H9 (cell line): Measurements from ENCODE around the gene ULK3. TPM values are rescaled to one million over a fixed set of nuclear protein-coding genes. Genes with fewer than 3 reads are reported as not detected.
A peak's percentile ranks its signal among the peaks of the same experiment; 100 is the strongest.

ENCODE experiments used
- DNase-seq: peaks from one replicate; pipeline ENCODE4 v3.0.0-alpha.2; 2017
- H2AFZ ChIP-seq: one replicate; pipeline ENCODE4 v1.6.1; 2013; ENCODE audit warnings: mild to moderate bottlenecking, low read length, control low read depth, moderate library complexity
- H2AK5ac ChIP-seq: 2 replicates; pipeline ENCODE4 v1.6.1; 2013; ENCODE audit warnings: low read length, control low read depth, mixed read lengths; ENCODE audit not compliant: insufficient read length
- H2BK120ac ChIP-seq: one replicate; pipeline ENCODE4 v1.6.1; 2013; ENCODE audit warnings: low read depth, mild to moderate bottlenecking, low read length, control low read depth, inconsistent platforms; ENCODE audit not compliant: poor library complexity, severe bottlenecking
- H2BK12ac ChIP-seq: 2 replicates; pipeline ENCODE4 v1.6.1; 2013; ENCODE audit warnings: low read length, control low read depth, mixed read lengths, low read depth; ENCODE audit not compliant: insufficient read length
- H2BK15ac ChIP-seq: 2 replicates; pipeline ENCODE4 v1.6.1; 2013; ENCODE audit warnings: low read depth, low read length, control low read depth
- H2BK20ac ChIP-seq: one replicate; pipeline ENCODE4 v1.6.1; 2013; ENCODE audit warnings: low read depth, mild to moderate bottlenecking, low read length, control low read depth, inconsistent platforms; ENCODE audit not compliant: poor library complexity, severe bottlenecking
- H2BK5ac ChIP-seq: 2 replicates; pipeline ENCODE4 v1.6.1; 2013; ENCODE audit warnings: low read length, control low read depth, mixed read lengths; ENCODE audit not compliant: insufficient read length
- H3K14ac ChIP-seq: 2 replicates; pipeline ENCODE4 v1.6.1; 2013; ENCODE audit warnings: low read length, control low read depth; ENCODE audit not compliant: insufficient read depth
- H3K18ac ChIP-seq: 2 replicates; pipeline ENCODE4 v1.6.1; 2013; ENCODE audit warnings: low read depth, mild to moderate bottlenecking, mixed read lengths, low read length, control low read depth; ENCODE audit not compliant: insufficient read length
- H3K23ac ChIP-seq: 2 replicates; pipeline ENCODE4 v1.6.1; 2013; ENCODE audit warnings: low read length, control low read depth, mixed read lengths, low read depth; ENCODE audit not compliant: insufficient read length
- H3K23me2 ChIP-seq: 2 replicates; pipeline ENCODE4 v1.6.1; 2013; ENCODE audit warnings: low read depth, mild to moderate bottlenecking, mixed read lengths, low read length, control low read depth; ENCODE audit not compliant: insufficient read length, poor library complexity, severe bottlenecking
- H3K27ac ChIP-seq: 2 replicates; pipeline ENCODE4 v1.5.1; 2013; ENCODE audit warnings: low read length, control low read depth, mixed read lengths, low read depth; ENCODE audit not compliant: insufficient read length
- H3K27me3 ChIP-seq: 2 replicates; pipeline ENCODE4 v1.6.1; 2013; ENCODE audit warnings: low read length, control low read depth, inconsistent platforms; ENCODE audit not compliant: insufficient read depth
- H3K4ac ChIP-seq: 2 replicates; pipeline ENCODE4 v1.6.1; 2013; ENCODE audit warnings: low read depth, mild to moderate bottlenecking, control low read depth, inconsistent platforms, low read length, moderate library complexity
- H3K4me1 ChIP-seq: 2 replicates; pipeline ENCODE4 v1.6.1; 2013; ENCODE audit warnings: low read length, control low read depth, inconsistent platforms; ENCODE audit not compliant: insufficient read depth
- H3K4me2 ChIP-seq: 2 replicates; pipeline ENCODE4 v1.6.1; 2013; ENCODE audit warnings: low read length, control low read depth, mixed read lengths; ENCODE audit not compliant: insufficient read length, insufficient read depth
- H3K56ac ChIP-seq: 2 replicates; pipeline ENCODE4 v1.6.1; 2013; ENCODE audit warnings: low read depth, mild to moderate bottlenecking, mixed read lengths, low read length, control low read depth; ENCODE audit not compliant: insufficient read length
- H3K79me1 ChIP-seq: 2 replicates; pipeline ENCODE4 v1.6.1; 2013; ENCODE audit warnings: low read depth, mild to moderate bottlenecking, moderate library complexity, low read length, control low read depth, inconsistent platforms; ENCODE audit not compliant: insufficient read depth, poor library complexity, severe bottlenecking
- H3K79me2 ChIP-seq: 2 replicates; pipeline ENCODE4 v1.6.1; 2013; ENCODE audit warnings: low read length, control low read depth, inconsistent platforms; ENCODE audit not compliant: insufficient read depth
- H3K9ac ChIP-seq: 2 replicates; pipeline ENCODE4 v1.6.1; 2013; ENCODE audit warnings: low read length, control low read depth, mixed read lengths; ENCODE audit not compliant: insufficient read length; ENCODE audit errors: extremely low read depth
- H3K9me3 ChIP-seq: one replicate; pipeline ENCODE4 v1.6.1; 2013; ENCODE audit warnings: low read depth, low read length, inconsistent platforms; ENCODE audit not compliant: control insufficient read depth
- H3T11ph ChIP-seq: one replicate; pipeline ENCODE4 v1.6.1; 2013; ENCODE audit warnings: mild to moderate bottlenecking, low read length, control low read depth, inconsistent platforms
- H4K20me1 ChIP-seq: one replicate; pipeline ENCODE4 v1.6.1; 2013; ENCODE audit not compliant: control insufficient read depth, insufficient read length, insufficient read depth
- H4K5ac ChIP-seq: 2 replicates; pipeline ENCODE4 v1.6.1; 2013; ENCODE audit warnings: low read depth, mild to moderate bottlenecking, mixed read lengths, low read length, control low read depth; ENCODE audit not compliant: insufficient read length
- H4K8ac ChIP-seq: replicated peaks from 2 replicates; pipeline ENCODE4 v1.6.1; 2013; ENCODE audit warnings: low read length, control low read depth, mixed read lengths, low read depth; ENCODE audit not compliant: insufficient read length
- H4K91ac ChIP-seq: 2 replicates; pipeline ENCODE4 v1.6.1; 2013; ENCODE audit warnings: low read depth, mild to moderate bottlenecking, moderate library complexity, mixed read lengths, low read length, control low read depth; ENCODE audit not compliant: insufficient read length
- H3K27ac Mint-ChIP-seq, 3 experiments: 2 replicates in 2 of 3; 3 replicates in 1 of 3; pipeline ENCODE4 v1.8.0; 2020 to 2021; ENCODE audit warnings: mixed read lengths in 3 of 3, mild to moderate bottlenecking in 1 of 3, moderate library complexity in 1 of 3
- H3K27me3 Mint-ChIP-seq: 2 replicates; pipeline ENCODE4 v1.8.0; 2021; ENCODE audit warnings: low read depth, mild to moderate bottlenecking, moderate library complexity, mixed read lengths
- H3K36me3 Mint-ChIP-seq, 3 experiments: 2 replicates in 2 of 3; 3 replicates in 1 of 3; pipeline ENCODE4 v1.8.0; 2020 to 2021; ENCODE audit warnings: low read depth in 3 of 3, mixed read lengths in 3 of 3; ENCODE audit not compliant: insufficient read depth in 1 of 3
- H3K4me1 Mint-ChIP-seq, 2 experiments: 2 replicates each; pipeline ENCODE4 v1.8.0; 2020; ENCODE audit warnings: mixed read lengths in 2 of 2
- H3K4me3 Mint-ChIP-seq, 2 experiments: 2 replicates in 1 of 2; 3 replicates in 1 of 2; pipeline ENCODE4 v1.8.0; 2020 to 2021; ENCODE audit warnings: mild to moderate bottlenecking in 2 of 2, mixed read lengths in 2 of 2, moderate library complexity in 1 of 2
- H3K9me3 Mint-ChIP-seq, 2 experiments: 2 replicates in 1 of 2; 3 replicates in 1 of 2; pipeline ENCODE4 v1.8.0; 2020; ENCODE audit warnings: mild to moderate bottlenecking in 2 of 2, mixed read lengths in 2 of 2, moderate library complexity in 1 of 2
- CTCF ChIP-seq: fragments of 200-600 bp; sonication (generic); conservative IDR thresholded peaks from 3 replicates; pipeline ENCODE4 v1.8.0; 2021; ENCODE audit warnings: antibody characterized with exemption, mild to moderate bottlenecking
- WGBS: extraction: QIAGEN DNeasy Blood & Tissue Kit; methylation state at CpG from one replicate; pipeline ENCODE4 v1.1.7; 2013; ENCODE audit warnings: missing lambda C conversion rate, low lambda C conversion rate, mixed read lengths; ENCODE audit not compliant: insufficient read length; ENCODE audit errors: extremely low coverage; 5-methylcytosine and 5-hydroxymethylcytosine counted together
- total RNA-seq: library from RNA; stranded (reverse); gene quantifications from 2 replicates; pipeline ENCODE4 v1.2.1, GENCODE V29; 2021

ULK3 gene
- total RNA-seq, 1 experiment from 2014 or later = 34.0 TPM

GRCh38 chr15:74820056-74820455 is 22.9 kb downstream of the ULK3 start:
- no CpG with 5 or more reads among the region's 5 CpGs for WGBS
- Mint-ChIP-seq H3K4me3 (peak overlapping the region in 1 of 2 experiments; percentile 38; a peak in 1 of 5 replicates), H3K4me1 (peaks cover 17 to 45% of the 10 kb centered on the region in 2 experiments), H3K27ac (peak overlapping the region in 1 of 3 experiments; percentile 56; a peak in 1 of 7 replicates), H3K27me3 (peaks cover 28% of the 10 kb centered on the region), H3K36me3 (no peaks in the 10 kb centered on the region), H3K9me3 (no peaks in the 10 kb centered on the region; a peak in 1 of 5 replicates)
- no peak overlapping the region for H3K9ac ChIP-seq
- H2AFZ ChIP-seq = no peak overlapping the region
- H3K79me2 ChIP-seq = no peaks in the 10 kb centered on the region
- no peaks in the 10 kb centered on the region for H4K20me1 ChIP-seq
- TF ChIP-seq CTCF = no peak
- no peak overlapping the region for H3K56ac ChIP-seq
- H3K27ac ChIP-seq = no peak overlapping the region
- no peaks in the 10 kb centered on the region; the same call in 1 of the 2 replicates for H3K27me3 ChIP-seq
- no peak overlapping the region for H2BK20ac ChIP-seq
- no peak overlapping the region for H3K18ac ChIP-seq
- no peak for DNase-seq
- no peak overlapping the region for H2BK15ac ChIP-seq
- no peaks in the 10 kb centered on the region for H3K4me1 ChIP-seq
- no peaks in the 10 kb centered on the region for H3K23me2 ChIP-seq
- H3K4me2 ChIP-seq = no peak overlapping the region
- no peak overlapping the region for H2BK12ac ChIP-seq
- H2AK5ac ChIP-seq = no peak overlapping the region
- no peak overlapping the region for H4K91ac ChIP-seq
- H2BK120ac ChIP-seq = no peak overlapping the region
- no peaks in the 10 kb centered on the region for H3K9me3 ChIP-seq
- no peaks in the 10 kb centered on the region for H3K79me1 ChIP-seq
- H3K14ac ChIP-seq = no peak overlapping the region; the same call in 1 of the 2 replicates
- H3K23ac ChIP-seq = no peak overlapping the region
- no peak overlapping the region for H3T11ph ChIP-seq
- no peak overlapping the region for H2BK5ac ChIP-seq
- no peak overlapping the region for H4K5ac ChIP-seq
- no peak overlapping the region for H4K8ac ChIP-seq
- no peak overlapping the region for H3K4ac ChIP-seq
